ENCODE results near the gene TFAP2B. TPM values are rescaled to one million over a fixed set of nuclear protein-coding genes. Genes with fewer than 3 reads are reported as not detected.

TFAP2B gene
- not detected for polyA plus RNA-seq (2013, experiment 1 of 2)
- polyA plus RNA-seq (2013, experiment 2 of 2): not detected

DNA sequence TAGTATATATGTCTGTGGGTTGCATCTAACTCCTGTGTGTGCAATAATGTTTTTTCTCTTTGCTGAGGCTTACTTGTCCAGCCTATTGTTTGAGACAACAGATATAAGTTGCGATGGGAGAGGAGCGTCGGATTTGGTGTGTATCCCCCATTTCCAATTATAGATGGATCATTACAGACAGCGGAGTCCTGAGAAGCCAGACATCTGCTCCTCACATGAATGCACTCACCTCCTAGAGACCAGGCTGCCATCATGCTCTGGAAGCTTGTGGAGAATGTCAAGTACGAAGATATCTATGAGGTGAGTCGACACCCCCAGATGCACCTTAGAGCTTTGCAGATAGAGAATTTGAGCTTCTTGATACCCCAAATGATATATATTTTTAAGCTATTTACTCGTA, at the start of gene TFAP2B:
Gene TFAP2B (plus strand): TSS at position 199 of the 400 bp plus-strand sequence. CDS start 21 bp downstream, at position 220.
- 17% methylated on average over 4 of the region's 7 CpGs for WGBS

DNA sequence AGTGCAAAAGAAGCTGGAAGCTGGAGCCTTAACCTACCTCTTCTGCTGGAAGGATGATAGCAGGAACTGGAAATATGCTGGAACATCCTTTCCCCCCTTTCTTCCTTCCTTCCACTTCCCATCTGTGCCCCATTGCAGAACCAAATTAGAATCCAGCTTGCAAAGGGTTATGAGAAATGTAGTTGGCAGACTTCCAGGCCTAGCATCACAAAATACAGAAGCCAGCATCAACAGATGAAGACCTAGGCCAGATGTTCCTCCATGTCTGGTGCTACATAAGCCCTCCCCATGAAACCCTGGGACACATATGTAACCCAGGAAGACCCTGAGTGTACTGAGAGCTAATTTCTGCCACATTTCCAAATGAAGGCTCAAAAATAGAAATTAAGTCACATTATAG, 40.0 kb upstream of the TFAP2B start:
- H3K23ac ChIP-seq (ENCODE audit: low read length in 2 of 2): no peak overlapping the region
- H4K91ac ChIP-seq (ENCODE audit: low read length): no peak overlapping the region
- H3K18ac ChIP-seq (ENCODE audit: low read depth in 1 of 2, low read length in 2 of 2): no peak overlapping the region
- no peak overlapping the region for H2BK5ac ChIP-seq (ENCODE audit: low read depth, low read length, poor library complexity, severe bottlenecking)
- H3K4me2 ChIP-seq (ENCODE audit: low read length, poor library complexity, severe bottlenecking): no peak overlapping the region
- no peak overlapping the region for H2BK12ac ChIP-seq (ENCODE audit: low read length in 2 of 2)
- no peaks in the 10 kb centered on the region for H3K4me1 ChIP-seq (ENCODE audit: control insufficient read depth, insufficient read depth, low read depth, low read length)
- H3K14ac ChIP-seq (ENCODE audit: low read length in 2 of 2): no peak overlapping the region
- no peak overlapping the region for H3K9ac ChIP-seq (ENCODE audit: low read length)
- H2BK120ac ChIP-seq (ENCODE audit: low read depth, low read length): no peak overlapping the region
- H3K4ac ChIP-seq (ENCODE audit: low read depth in 1 of 2, low read length in 2 of 2): no peak overlapping the region
- H3K27ac ChIP-seq (ENCODE audit: low read length, poor library complexity, severe bottlenecking): no peak overlapping the region
- no peak overlapping the region for H2AFZ ChIP-seq (ENCODE audit: low read depth, low read length)
- H3K36me3 ChIP-seq (ENCODE audit: control insufficient read depth in 1 of 2, insufficient read depth in 2 of 2, low read depth in 1 of 2, low read length in 2 of 2): no peaks in the 10 kb centered on the region
- H2BK15ac ChIP-seq (ENCODE audit: low read depth, poor library complexity, severe bottlenecking): no peak overlapping the region
- no peaks in the 10 kb centered on the region for H3K9me3 ChIP-seq (ENCODE audit: control insufficient read depth, low read length)
- no peaks in the 10 kb centered on the region for H3K79me1 ChIP-seq (replicated peaks; ENCODE audit: low read length, poor library complexity, severe bottlenecking)
- no peak for DNase-seq
- no peaks in the 10 kb centered on the region for H3K27me3 ChIP-seq (ENCODE audit: control insufficient read depth in 1 of 2, insufficient read depth in 1 of 2, low read length in 2 of 2)
- H2AK5ac ChIP-seq (ENCODE audit: low read length, severe bottlenecking): no peak overlapping the region
- no peak overlapping the region for H4K8ac ChIP-seq (ENCODE audit: low read length)
- H3K4me3 ChIP-seq (ENCODE audit: insufficient read depth in 1 of 2, low read depth in 1 of 2, low read length in 2 of 2): no peak overlapping the region

More for the DNA sequence above, at the start of gene TFAP2B:
- Histone ChIP-seq H3K79me1 (replicated peaks; ENCODE audit: low read length, poor library complexity, severe bottlenecking) (no peaks in the 10 kb centered on the region), H2AK5ac (ENCODE audit: low read length, severe bottlenecking) (no peak within 1 kb of the TSS), H2BK12ac (ENCODE audit: low read length in 2 of 2) (no peak within 1 kb of the TSS), H3K27ac (ENCODE audit: low read length, poor library complexity, severe bottlenecking) (no peak within 1 kb of the TSS), H2BK15ac (ENCODE audit: low read depth, poor library complexity, severe bottlenecking) (no peak within 1 kb of the TSS), H3K23ac (ENCODE audit: low read length in 2 of 2) (no peak within 1 kb of the TSS), H2BK120ac (ENCODE audit: low read depth, low read length) (no peak within 1 kb of the TSS), H2BK5ac (ENCODE audit: low read depth, low read length, poor library complexity, severe bottlenecking) (no peak within 1 kb of the TSS), H3K4ac (ENCODE audit: low read depth in 1 of 2, low read length in 2 of 2) (no peak within 1 kb of the TSS), H3K9me3 (ENCODE audit: control insufficient read depth, low read length) (no peaks in the 10 kb centered on the region), H3K4me3 (ENCODE audit: insufficient read depth in 1 of 2, low read depth in 1 of 2, low read length in 2 of 2) (peak within 1 kb of the TSS; percentile 40 to 50), H3K27me3 (ENCODE audit: control insufficient read depth in 1 of 2, insufficient read depth in 1 of 2, low read length in 2 of 2) (peaks cover 66 to 76% of the 10 kb centered on the region in 2 experiments), H3K4me1 (ENCODE audit: control insufficient read depth, insufficient read depth, low read depth, low read length) (peaks cover 19% of the 10 kb centered on the region), H2AFZ (ENCODE audit: low read depth, low read length) (no peak within 1 kb of the TSS), H3K18ac (ENCODE audit: low read depth in 1 of 2, low read length in 2 of 2) (no peak within 1 kb of the TSS), H4K91ac (ENCODE audit: low read length) (no peak within 1 kb of the TSS), H3K36me3 (ENCODE audit: control insufficient read depth in 1 of 2, insufficient read depth in 2 of 2, low read depth in 1 of 2, low read length in 2 of 2) (no peaks in the 10 kb centered on the region), H3K4me2 (ENCODE audit: low read length, poor library complexity, severe bottlenecking) (peak within 1 kb of the TSS; percentile 57), H3K9ac (ENCODE audit: low read length) (no peak within 1 kb of the TSS), H3K14ac (ENCODE audit: low read length in 2 of 2) (no peak within 1 kb of the TSS), H4K8ac (ENCODE audit: low read length) (no peak within 1 kb of the TSS)
- DNase-seq: no peak

DNA sequence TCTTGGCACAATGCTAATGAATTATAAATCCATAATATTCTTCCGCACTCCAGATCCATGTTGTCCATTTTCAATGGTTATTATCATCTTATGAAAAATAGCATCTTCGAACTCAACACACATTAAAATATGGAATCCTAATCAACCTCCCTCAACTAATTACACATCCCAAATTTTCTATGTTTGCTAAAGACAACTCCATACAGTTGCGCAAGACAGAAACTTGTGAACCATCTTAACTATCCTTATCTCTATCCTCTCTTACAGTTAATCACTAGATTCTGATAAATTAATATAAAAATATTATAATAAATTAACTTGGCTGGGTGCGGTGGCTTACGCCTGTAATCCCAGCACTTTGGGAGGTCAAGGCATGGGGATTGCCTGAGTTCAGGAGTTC, 38.3 kb upstream of the TFAP2B start:
- 77% methylated on average over 2 of the region's 5 CpGs for WGBS
- H4K91ac ChIP-seq (ENCODE audit: low read length): no peak overlapping the region
- H3K27ac ChIP-seq (ENCODE audit: low read length, poor library complexity, severe bottlenecking): no peak overlapping the region
- no peak overlapping the region for H3K4ac ChIP-seq (ENCODE audit: low read depth in 1 of 2, low read length in 2 of 2)
- no peak overlapping the region for H2BK5ac ChIP-seq (ENCODE audit: low read depth, low read length, poor library complexity, severe bottlenecking)
- H3K9ac ChIP-seq (ENCODE audit: low read length): no peak overlapping the region
- peaks cover 0 to 1% of the 10 kb centered on the region in 2 experiments for H3K27me3 ChIP-seq (ENCODE audit: control insufficient read depth in 1 of 2, insufficient read depth in 1 of 2, low read length in 2 of 2)
- DNase-seq: no peak
- no peak overlapping the region for H3K23ac ChIP-seq (ENCODE audit: low read length in 2 of 2)
- no peak overlapping the region for H2BK120ac ChIP-seq (ENCODE audit: low read depth, low read length)
- H2BK15ac ChIP-seq (ENCODE audit: low read depth, poor library complexity, severe bottlenecking): no peak overlapping the region
- no peak overlapping the region for H3K14ac ChIP-seq (ENCODE audit: low read length in 2 of 2)
- no peaks in the 10 kb centered on the region for H3K4me1 ChIP-seq (ENCODE audit: control insufficient read depth, insufficient read depth, low read depth, low read length)
- H2BK12ac ChIP-seq (ENCODE audit: low read length in 2 of 2): no peak overlapping the region
- no peaks in the 10 kb centered on the region for H3K36me3 ChIP-seq (ENCODE audit: control insufficient read depth in 1 of 2, insufficient read depth in 2 of 2, low read depth in 1 of 2, low read length in 2 of 2)
- no peak overlapping the region for H3K4me2 ChIP-seq (ENCODE audit: low read length, poor library complexity, severe bottlenecking)
- no peak overlapping the region for H2AK5ac ChIP-seq (ENCODE audit: low read length, severe bottlenecking)
- no peak overlapping the region for H3K18ac ChIP-seq (ENCODE audit: low read depth in 1 of 2, low read length in 2 of 2)
- H3K9me3 ChIP-seq (ENCODE audit: control insufficient read depth, low read length): no peaks in the 10 kb centered on the region
- no peak overlapping the region for H2AFZ ChIP-seq (ENCODE audit: low read depth, low read length)
- H3K4me3 ChIP-seq (ENCODE audit: insufficient read depth in 1 of 2, low read depth in 1 of 2, low read length in 2 of 2): no peak overlapping the region
- H3K79me1 ChIP-seq (replicated peaks; ENCODE audit: low read length, poor library complexity, severe bottlenecking): no peaks in the 10 kb centered on the region
- no peak overlapping the region for H4K8ac ChIP-seq (ENCODE audit: low read length)

DNA sequence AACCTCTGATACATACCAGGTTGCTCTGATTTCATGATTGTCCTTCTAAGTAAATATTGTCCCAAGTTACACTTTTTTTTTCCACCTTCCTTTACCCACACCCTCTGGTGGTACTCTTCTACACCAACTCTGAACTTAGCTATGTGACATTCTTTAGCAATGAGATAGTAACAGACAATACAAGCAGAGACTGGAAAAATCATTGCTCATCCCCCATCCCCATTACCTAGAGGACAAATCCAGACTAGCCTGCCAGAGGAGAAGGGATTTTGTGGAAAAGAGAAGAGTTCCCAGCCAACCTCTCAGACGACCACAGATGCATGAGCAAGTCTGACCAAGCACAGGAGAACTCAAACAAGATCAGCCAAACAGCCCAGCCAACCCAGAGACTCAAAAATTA, 32.8 kb upstream of the TFAP2B start:
- Histone ChIP-seq H3K14ac (ENCODE audit: low read length in 2 of 2) (no peak overlapping the region), H3K27me3 (ENCODE audit: control insufficient read depth in 1 of 2, insufficient read depth in 1 of 2, low read length in 2 of 2) (peaks cover 3 to 4% of the 10 kb centered on the region in 2 experiments), H3K9ac (ENCODE audit: low read length) (no peak overlapping the region), H2BK15ac (ENCODE audit: low read depth, poor library complexity, severe bottlenecking) (no peak overlapping the region), H3K18ac (ENCODE audit: low read depth in 1 of 2, low read length in 2 of 2) (no peak overlapping the region), H3K4me2 (ENCODE audit: low read length, poor library complexity, severe bottlenecking) (no peak overlapping the region), H2BK5ac (ENCODE audit: low read depth, low read length, poor library complexity, severe bottlenecking) (no peak overlapping the region), H3K36me3 (ENCODE audit: control insufficient read depth in 1 of 2, insufficient read depth in 2 of 2, low read depth in 1 of 2, low read length in 2 of 2) (no peaks in the 10 kb centered on the region), H2AK5ac (ENCODE audit: low read length, severe bottlenecking) (no peak overlapping the region), H3K9me3 (ENCODE audit: control insufficient read depth, low read length) (no peaks in the 10 kb centered on the region), H3K4me3 (ENCODE audit: insufficient read depth in 1 of 2, low read depth in 1 of 2, low read length in 2 of 2) (no peak overlapping the region), H3K27ac (ENCODE audit: low read length, poor library complexity, severe bottlenecking) (no peak overlapping the region), H4K8ac (ENCODE audit: low read length) (no peak overlapping the region), H3K23ac (ENCODE audit: low read length in 2 of 2) (no peak overlapping the region), H3K4ac (ENCODE audit: low read depth in 1 of 2, low read length in 2 of 2) (no peak overlapping the region), H3K4me1 (ENCODE audit: control insufficient read depth, insufficient read depth, low read depth, low read length) (no peaks in the 10 kb centered on the region), H2BK12ac (ENCODE audit: low read length in 2 of 2) (no peak overlapping the region), H2BK120ac (ENCODE audit: low read depth, low read length) (no peak overlapping the region), H4K91ac (ENCODE audit: low read length) (no peak overlapping the region), H2AFZ (ENCODE audit: low read depth, low read length) (no peak overlapping the region), H3K79me1 (replicated peaks; ENCODE audit: low read length, poor library complexity, severe bottlenecking) (no peaks in the 10 kb centered on the region)
- no CpG with 5 or more reads among the region's 1 CpG for WGBS
- no peak for DNase-seq
